Raji (cell line): Measurements from ENCODE around the gene TLNRD1.

Experiments used
- POLR2A ChIP-seq: IDR thresholded peaks from 2 replicates; pipeline ENCODE4 v1.6.1; 2011; ENCODE audit warnings: low read depth, low read length, control low read depth; ENCODE audit not compliant: insufficient read depth

Gene TLNRD1

GRCh38 chr15:81011593-81011992 lies 10.9 kb downstream of the TLNRD1 start:
- TF ChIP-seq POLR2A, result no peak

- no peak for TF ChIP-seq POLR2A
Measured at GRCh38 chr15:81012588-81012987, 11.9 kb downstream of the TLNRD1 start.

GRCh38 chr15:81013396-81013929 lies 12.7 kb downstream of the TLNRD1 start:
- TF ChIP-seq POLR2A, result no peak

- TF ChIP-seq POLR2A, result no peak
Measured at GRCh38 chr15:81014446-81015093, 13.8 kb downstream of the TLNRD1 start.

- no peak for TF ChIP-seq POLR2A
Measured at GRCh38 chr15:81015621-81016488, 15.1 kb downstream of the TLNRD1 start.

DNA sequence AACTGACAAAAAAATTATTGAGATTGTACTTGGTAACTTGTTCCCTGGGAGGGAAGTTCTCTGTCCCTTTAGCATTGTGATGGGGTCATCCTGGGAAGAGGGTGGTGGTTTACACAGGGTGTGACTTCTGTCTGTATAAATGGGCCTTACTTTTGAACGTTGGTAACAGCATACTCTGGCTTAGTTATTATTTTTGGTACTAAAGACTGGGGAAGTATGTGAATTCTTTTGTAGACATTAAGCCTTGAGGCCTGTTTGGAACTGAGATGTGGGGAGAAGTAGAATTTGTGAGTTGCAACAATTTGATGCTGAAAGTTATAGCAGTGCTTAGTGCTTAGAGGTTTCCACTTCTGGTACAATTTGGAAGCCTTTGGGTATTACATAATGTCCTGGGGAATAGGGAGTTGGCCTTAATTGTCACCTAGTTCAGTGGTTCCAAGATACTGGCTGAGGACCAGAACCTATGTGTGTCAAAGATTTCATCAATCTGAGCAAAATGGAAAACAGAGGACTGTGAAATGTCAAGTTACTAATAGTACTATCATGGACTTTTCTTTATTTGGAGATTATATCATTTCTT lies 15.9 kb downstream of the TLNRD1 start:
- TF ChIP-seq POLR2A, result no peak

DNA sequence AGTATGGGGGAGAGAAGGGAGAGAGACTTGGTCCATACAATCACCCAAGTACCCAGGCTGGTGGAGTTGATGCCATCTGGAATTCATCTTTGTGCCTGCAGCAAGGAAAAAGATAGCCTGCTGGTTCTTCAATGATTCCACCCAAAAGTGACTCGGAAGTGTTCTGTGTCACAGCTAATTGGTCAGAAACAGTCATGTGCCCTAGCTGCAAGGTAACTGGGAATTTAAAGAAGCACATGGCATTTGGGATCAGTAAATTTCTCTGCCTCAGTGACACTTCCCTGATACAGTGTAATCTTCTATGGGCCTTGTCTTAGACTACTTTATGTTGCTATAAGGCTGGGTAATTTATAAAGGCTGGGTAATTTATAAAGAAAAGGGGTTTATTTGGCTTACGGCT lies 17.5 kb downstream of the TLNRD1 start:
- TF ChIP-seq POLR2A, result no peak

DNA sequence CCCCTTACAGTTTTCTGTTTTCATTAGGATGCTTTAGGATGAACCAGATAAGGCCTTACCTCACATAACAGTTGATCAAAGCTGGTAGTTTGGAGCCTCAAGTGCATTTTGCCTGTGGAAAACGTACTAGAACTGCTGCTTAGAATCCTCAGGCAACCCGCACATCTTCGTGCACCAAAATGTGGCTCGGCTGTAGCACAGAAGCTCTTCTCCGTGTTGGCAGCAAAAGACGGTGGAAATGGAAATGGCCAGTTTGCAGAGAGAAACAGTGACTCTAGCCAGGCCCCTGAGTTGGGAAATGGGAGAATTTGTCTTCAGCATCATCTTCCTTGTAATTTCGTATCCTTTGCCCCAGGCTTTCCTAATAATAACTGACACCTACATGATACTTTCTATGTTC lies 20.6 kb downstream of the TLNRD1 start:
- TF ChIP-seq POLR2A, result no peak

DNA sequence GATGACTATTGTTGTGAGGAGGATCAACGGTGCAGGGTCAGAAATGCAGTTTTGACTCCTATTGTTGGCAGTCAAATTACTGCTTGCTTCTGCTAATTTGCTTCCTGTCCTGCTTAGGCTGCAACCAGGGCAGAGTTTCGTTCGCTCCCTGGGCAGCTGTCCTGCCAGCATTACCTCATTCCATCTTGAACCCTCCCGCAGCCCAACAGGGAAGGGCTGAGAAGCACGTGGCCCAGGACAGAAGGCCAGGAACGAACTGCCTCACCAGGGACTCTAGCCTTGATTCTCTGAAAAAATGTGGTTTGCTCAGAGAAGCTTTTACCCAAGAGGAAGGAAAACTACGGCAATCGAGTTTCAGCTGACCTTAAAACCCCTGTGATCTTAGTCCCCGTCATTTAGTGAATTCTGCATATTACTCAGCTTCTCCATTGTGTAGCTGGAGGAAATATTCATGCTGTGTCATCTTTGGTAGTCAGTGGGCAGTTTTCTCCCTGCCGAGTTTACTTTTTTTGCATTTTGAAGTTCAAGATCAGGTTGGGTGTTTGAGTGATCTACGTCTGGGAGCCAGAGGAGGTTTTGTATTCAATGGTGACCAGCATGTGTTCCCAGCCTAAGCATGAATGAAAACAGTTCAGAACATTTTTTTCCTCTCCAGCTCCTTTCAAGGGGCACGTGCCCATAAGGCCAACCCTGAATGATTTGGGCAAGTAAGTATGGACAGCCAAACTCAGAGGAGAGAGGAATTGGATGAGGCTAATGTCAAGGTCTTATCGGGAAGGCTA lies 23.0 kb downstream of the TLNRD1 start:
- TF ChIP-seq POLR2A, result no peak

DNA sequence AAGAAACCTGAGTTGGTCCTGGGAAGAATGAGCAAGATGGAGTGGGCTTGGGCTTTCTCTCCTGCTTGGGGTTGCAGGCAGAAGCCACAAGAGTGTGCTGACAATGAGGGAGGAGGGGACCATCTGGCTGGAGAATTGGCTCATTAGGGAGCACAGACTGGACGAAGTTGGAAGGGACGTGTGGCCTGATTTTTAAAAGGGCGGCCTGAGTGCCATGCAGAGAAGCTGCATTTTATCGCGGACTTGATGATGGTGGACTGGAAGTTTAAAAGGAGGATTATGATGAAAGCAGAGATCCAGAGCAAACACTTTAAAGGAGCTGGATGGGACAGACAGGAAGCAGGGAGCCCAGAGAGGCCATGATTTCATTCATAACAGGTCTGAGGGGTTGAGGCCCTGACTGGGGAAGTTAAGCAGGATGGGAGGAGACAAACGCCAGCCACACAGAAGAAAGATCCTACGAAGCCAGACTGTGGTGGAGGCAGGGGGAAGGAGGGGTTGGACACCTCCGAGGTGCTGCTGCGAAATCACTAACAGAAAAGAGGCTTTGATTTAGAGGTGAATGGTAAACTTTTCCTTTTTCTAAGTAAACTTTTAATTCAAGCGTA lies 23.6 kb downstream of the TLNRD1 start:
- TF ChIP-seq POLR2A, result no peak

- no peak for TF ChIP-seq POLR2A
Measured at GRCh38 chr15:81024936-81025335, 24.2 kb downstream of the TLNRD1 start.

DNA sequence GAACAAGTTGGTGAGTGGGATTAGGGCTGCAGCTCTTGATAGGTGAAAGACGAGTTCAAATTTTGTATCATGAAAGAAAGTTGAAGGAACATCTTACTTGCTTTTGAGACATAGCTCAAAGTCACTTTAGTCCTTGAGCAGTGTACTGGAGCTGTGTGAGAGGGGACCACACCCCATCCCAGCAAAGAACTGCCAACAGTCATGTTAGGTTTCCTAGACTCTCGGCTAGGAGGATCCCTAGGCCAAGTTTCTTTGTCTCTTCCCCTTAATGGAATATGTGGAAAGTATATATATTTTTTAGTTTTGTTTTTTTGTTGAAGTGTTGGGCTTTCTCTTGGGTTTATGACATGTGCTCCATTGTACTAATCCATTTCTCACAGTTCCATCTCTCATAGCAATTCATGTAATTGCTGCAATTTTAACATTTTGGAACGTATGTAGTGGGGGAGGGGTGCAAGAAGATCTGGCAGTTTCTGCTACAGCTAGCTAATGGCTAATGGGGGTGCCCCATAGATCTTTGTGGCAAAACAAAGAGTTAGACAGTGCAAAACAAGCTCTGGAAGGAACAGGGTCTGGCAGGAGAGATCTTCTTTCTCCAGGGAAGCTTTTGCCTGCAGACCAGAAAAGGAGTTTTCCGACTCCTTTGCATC lies 25.1 kb downstream of the TLNRD1 start:
- TF ChIP-seq POLR2A, result no peak

GRCh38 chr15:81026836-81027599 lies 26.3 kb downstream of the TLNRD1 start:
- TF ChIP-seq POLR2A, result no peak
